HFFc6 (cell line): ENCODE data around the gene OPN3. TPM values are rescaled to one million over a fixed set of nuclear protein-coding genes. Genes with fewer than 3 reads are reported as not detected.

Experiments used
- DNase-seq: peaks from one replicate; pipeline ENCODE4 v3.0.0-alpha.2; 2018
- H3K27ac Mint-ChIP-seq: 2 replicates; pipeline ENCODE4 v1.8.0; 2020; ENCODE audit warnings: mild to moderate bottlenecking, mixed read lengths
- H3K27me3 Mint-ChIP-seq: 2 replicates; pipeline ENCODE4 v1.8.0; 2021; ENCODE audit warnings: mild to moderate bottlenecking, moderate library complexity, mixed read lengths; ENCODE audit not compliant: insufficient read depth
- H3K36me3 Mint-ChIP-seq: 2 replicates; pipeline ENCODE4 v1.8.0; 2021; ENCODE audit warnings: low read depth, mixed read lengths
- H3K4me1 Mint-ChIP-seq: 2 replicates; pipeline ENCODE4 v1.8.0; 2020; ENCODE audit warnings: low read depth, mixed read lengths
- H3K4me3 Mint-ChIP-seq: 2 replicates; pipeline ENCODE4 v1.8.0; 2020; ENCODE audit warnings: mild to moderate bottlenecking, moderate library complexity, mixed read lengths
- H3K9me3 Mint-ChIP-seq: 2 replicates; pipeline ENCODE4 v1.8.0; 2020; ENCODE audit warnings: mild to moderate bottlenecking, mixed read lengths
- total RNA-seq, 6 experiments: library from RNA; stranded (reverse); fragmentation: NEBNext Ultra II Directional; extraction: Animal tissue kit (Norgen Biotek cat#: 25700); gene quantifications; 2 replicates in 1 of 6; 3 replicates in 5 of 6; pipeline ENCODE4 v1.2.3, GENCODE V29; 2021
- TF ChIP-seq, protein P1 (sequence below): fragments of 200-600 bp; sonication (generic); IDR thresholded peaks from 2 replicates; pipeline ENCODE4 v1.5.0; 2021; ENCODE audit warnings: antibody characterized with exemption, mild to moderate bottlenecking

The OPN3 gene
- total RNA-seq, 6 experiments from 2014 or later = 7.3 to 13.1 (median 9.7) TPM

GRCh38 chr1:241582921-241583321 is 57.2 kb downstream of the OPN3 start:
- DNase-seq = no peak
- H3K36me3 Mint-ChIP-seq = no peaks in the 10 kb centered on the region
- peaks cover 6% of the 10 kb centered on the region; the same call in 1 of the 2 replicates for H3K27me3 Mint-ChIP-seq
- no peaks in the 10 kb centered on the region for H3K4me1 Mint-ChIP-seq
- TF ChIP-seq, protein P1, sequence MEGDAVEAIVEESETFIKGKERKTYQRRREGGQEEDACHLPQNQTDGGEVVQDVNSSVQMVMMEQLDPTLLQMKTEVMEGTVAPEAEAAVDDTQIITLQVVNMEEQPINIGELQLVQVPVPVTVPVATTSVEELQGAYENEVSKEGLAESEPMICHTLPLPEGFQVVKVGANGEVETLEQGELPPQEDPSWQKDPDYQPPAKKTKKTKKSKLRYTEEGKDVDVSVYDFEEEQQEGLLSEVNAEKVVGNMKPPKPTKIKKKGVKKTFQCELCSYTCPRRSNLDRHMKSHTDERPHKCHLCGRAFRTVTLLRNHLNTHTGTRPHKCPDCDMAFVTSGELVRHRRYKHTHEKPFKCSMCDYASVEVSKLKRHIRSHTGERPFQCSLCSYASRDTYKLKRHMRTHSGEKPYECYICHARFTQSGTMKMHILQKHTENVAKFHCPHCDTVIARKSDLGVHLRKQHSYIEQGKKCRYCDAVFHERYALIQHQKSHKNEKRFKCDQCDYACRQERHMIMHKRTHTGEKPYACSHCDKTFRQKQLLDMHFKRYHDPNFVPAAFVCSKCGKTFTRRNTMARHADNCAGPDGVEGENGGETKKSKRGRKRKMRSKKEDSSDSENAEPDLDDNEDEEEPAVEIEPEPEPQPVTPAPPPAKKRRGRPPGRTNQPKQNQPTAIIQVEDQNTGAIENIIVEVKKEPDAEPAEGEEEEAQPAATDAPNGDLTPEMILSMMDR = no peak
- no peaks in the 10 kb centered on the region for H3K9me3 Mint-ChIP-seq
- H3K4me3 Mint-ChIP-seq = no peak overlapping the region
- no peak overlapping the region for H3K27ac Mint-ChIP-seq

DNA sequence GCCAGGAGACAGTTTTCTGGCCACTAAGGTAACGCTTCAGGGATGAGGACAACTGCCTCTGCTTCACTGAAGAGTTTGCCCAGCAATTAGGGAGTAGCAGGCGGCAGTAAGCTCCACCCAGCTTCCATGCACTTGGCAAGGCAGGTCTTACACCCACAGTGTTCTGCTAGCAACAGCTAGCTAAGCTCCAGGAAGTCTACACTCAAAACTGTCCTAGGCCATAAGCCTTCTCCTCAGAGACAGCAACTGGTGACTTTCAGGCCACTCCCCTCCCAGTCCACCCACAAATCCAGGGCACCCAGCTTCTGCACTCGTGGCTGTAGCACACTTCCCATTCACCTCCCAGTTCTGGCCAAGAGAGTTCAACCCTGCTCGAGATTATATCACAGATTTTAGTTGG is 60.7 kb downstream of the OPN3 start:
- no peak overlapping the region for H3K27ac Mint-ChIP-seq
- H3K9me3 Mint-ChIP-seq = no peaks in the 10 kb centered on the region
- H3K27me3 Mint-ChIP-seq = peaks cover 8% of the 10 kb centered on the region
- TF ChIP-seq, protein P1 = no peak
- DNase-seq = no peak
- H3K4me1 Mint-ChIP-seq = no peaks in the 10 kb centered on the region
- no peak overlapping the region for H3K4me3 Mint-ChIP-seq
- H3K36me3 Mint-ChIP-seq = no peaks in the 10 kb centered on the region

DNA sequence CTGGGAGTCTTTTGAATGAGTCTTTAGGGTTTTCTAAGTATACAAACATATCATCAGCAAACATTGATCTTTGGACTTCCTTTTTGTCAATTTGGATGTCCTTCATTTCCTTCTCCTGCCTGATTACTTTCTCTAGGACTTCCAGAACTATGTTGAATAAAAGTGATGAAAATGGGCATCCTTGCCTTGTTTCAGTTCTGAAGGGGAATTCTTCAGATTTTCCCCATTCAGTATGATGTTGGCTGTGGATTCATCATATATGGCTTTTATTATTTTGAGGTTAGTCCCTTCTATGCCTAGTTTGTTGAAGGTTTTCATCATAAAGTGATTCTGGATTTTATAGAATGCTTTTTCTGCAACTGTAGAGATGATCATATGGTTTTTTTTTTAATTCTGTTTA is 66.0 kb downstream of the OPN3 start:
- H3K27ac Mint-ChIP-seq = no peak overlapping the region
- H3K27me3 Mint-ChIP-seq = peaks cover 4% of the 10 kb centered on the region
- H3K4me3 Mint-ChIP-seq = no peak overlapping the region

DNA sequence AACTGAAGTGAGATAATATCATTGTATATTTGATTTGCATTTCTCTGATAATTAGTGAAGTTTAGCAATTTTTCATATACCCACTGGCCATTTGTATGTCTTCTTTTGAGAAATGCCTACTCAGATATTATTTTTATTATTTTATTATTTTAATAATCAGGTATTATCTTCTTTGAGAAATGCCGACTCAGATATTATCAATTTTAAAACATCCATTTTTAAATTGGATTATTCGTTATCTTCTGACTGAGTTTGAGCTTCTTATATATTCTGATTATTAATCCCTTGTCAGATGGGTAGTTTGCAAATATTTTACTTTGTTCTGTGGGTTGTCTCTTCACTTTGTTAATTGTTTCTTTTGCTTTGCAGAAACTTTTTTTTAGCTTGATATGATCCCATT is 70.3 kb downstream of the OPN3 start:
- no peaks in the 10 kb centered on the region for H3K4me1 Mint-ChIP-seq
- H3K36me3 Mint-ChIP-seq = no peaks in the 10 kb centered on the region
- peaks cover 10% of the 10 kb centered on the region for H3K27me3 Mint-ChIP-seq
- H3K4me3 Mint-ChIP-seq = no peak overlapping the region
- DNase-seq = no peak
- no peak overlapping the region for H3K27ac Mint-ChIP-seq
- TF ChIP-seq, protein P1 = no peak
- H3K9me3 Mint-ChIP-seq = no peaks in the 10 kb centered on the region

More for the DNA sequence above, 66.0 kb downstream of the OPN3 start:
- no peak for DNase-seq
- Mint-ChIP-seq H3K36me3 (no peaks in the 10 kb centered on the region), H3K9me3 (no peaks in the 10 kb centered on the region), H3K4me1 (no peaks in the 10 kb centered on the region)
- TF ChIP-seq, protein P1 = no peak

GRCh38 chr1:241560849-241561187 is 79.4 kb downstream of the OPN3 start:
- Mint-ChIP-seq H3K9me3 (no peaks in the 10 kb centered on the region), H3K4me1 (no peaks in the 10 kb centered on the region), H3K4me3 (no peak overlapping the region), H3K36me3 (no peaks in the 10 kb centered on the region), H3K27ac (no peak overlapping the region), H3K27me3 (peaks cover 10% of the 10 kb centered on the region)
- no peak for DNase-seq
- TF ChIP-seq, protein P1 = no peak

GRCh38 chr1:241560146-241560848 is 79.9 kb downstream of the OPN3 start:
- DNase-seq = no peak
- no peaks in the 10 kb centered on the region for H3K4me1 Mint-ChIP-seq
- TF ChIP-seq, protein P1 = no peak
- H3K4me3 Mint-ChIP-seq = no peak overlapping the region
- peaks cover 10% of the 10 kb centered on the region for H3K27me3 Mint-ChIP-seq
- H3K9me3 Mint-ChIP-seq = no peaks in the 10 kb centered on the region
- H3K36me3 Mint-ChIP-seq = no peaks in the 10 kb centered on the region
- H3K27ac Mint-ChIP-seq = no peak overlapping the region
